Measurements from ENCODE around the gene ATP13A4. TPM values are rescaled to one million over a fixed set of nuclear protein-coding genes. Genes with fewer than 3 reads are reported as not detected.

ATP13A4 gene
- total and polyA plus RNA-seq, 8 donors: 0.46 to 42.6 (median 17.0) TPM

DNA sequence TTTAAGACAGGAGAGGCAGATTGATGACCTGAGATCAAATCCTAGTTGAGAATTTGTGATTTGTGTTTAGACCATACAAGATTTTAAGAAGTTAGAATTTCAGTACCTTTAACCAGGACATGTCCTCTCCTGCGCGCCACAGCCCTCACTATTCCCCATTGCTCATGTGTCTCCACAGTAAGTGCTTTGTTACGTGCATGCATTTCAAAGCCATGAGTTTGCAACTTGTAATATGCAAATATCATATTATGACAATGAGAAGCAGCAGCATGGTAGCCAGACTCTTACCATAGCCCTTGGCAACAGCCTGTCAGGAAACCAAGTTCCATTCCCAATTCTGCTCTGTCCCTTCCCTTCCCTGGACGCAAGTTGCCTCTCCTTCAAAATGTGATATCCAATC, 102.8 kb downstream of the ATP13A4 start:
- no peak for DNase-seq
- Histone ChIP-seq H3K27ac (no peak overlapping the region), H3K4me1 (no peaks in the 10 kb centered on the region), H3K36me3 (peaks cover 0 to 24% (median 10%) of the 10 kb centered on the region in 4 donors), H3K4me3 (no peak overlapping the region), H3K9me3 (no peaks in the 10 kb centered on the region), H3K27me3 (no peaks in the 10 kb centered on the region)
- TF ChIP-seq POLR2AphosphoS5 (IDR thresholded peaks at IDR 0.05) (no peak), CTCF (IDR thresholded peaks at IDR 0.05) (no peak), POLR2A (IDR thresholded peaks at IDR 0.05) (no peak), EP300 (IDR thresholded peaks at IDR 0.05) (no peak)
- intact Hi-C loops (cut with DNase I; ENCODE audit: low total_unique reads): loop anchor here (10.0 kb wide), 1 partner anchor 113 kb away; no protein-coding TSS in a partner anchor
- WGBS, 5 donors: 89 to 95% (median 93%) methylated on average over 4 of the region's 4 CpGs

- 68 to 79% (median 76%) methylated on average over 5 of the region's 5 CpGs for WGBS, 5 donors
- DNase-seq: no peak
- Histone ChIP-seq H3K27me3 (no peaks in the 10 kb centered on the region), H3K36me3 (peaks cover 0 to 26% (median 8%) of the 10 kb centered on the region in 4 donors), H3K4me1 (no peaks in the 10 kb centered on the region), H3K4me3 (no peak overlapping the region), H3K27ac (no peak overlapping the region), H3K9me3 (no peaks in the 10 kb centered on the region)
- intact Hi-C loops (cut with DNase I; ENCODE audit: low total_unique reads): no loop called here
- no peak for TF ChIP-seq POLR2A (IDR thresholded peaks at IDR 0.05)
Observed at GRCh38 chr3:193446965-193447602, 107.6 kb downstream of the ATP13A4 start.

DNA sequence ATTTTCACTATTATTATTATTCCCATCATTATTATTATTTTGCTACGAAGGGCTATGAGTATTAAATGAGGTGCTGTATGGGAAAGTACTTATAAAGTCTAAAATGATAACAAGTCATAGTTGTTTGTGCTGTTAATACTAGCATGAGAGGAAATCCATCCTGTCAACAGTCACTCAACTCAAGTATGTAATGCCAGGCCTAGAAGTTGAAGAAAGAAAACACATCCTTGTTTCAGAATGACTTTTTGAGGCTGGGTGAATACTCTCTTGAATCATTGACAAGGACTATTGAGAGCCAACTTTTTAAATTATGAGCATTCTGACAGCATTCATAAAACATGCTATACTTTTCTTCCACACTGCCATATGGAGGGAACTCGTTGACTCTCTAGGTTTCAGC, 115.3 kb downstream of the ATP13A4 start:
- WGBS, 5 donors: 83 to 91% (median 87%) methylated on average over 2 of the region's 2 CpGs
- H3K27me3 ChIP-seq: no peaks in the 10 kb centered on the region

GRCh38 chr3:193418576-193419373, 135.9 kb downstream of the ATP13A4 start:
- Histone ChIP-seq H3K36me3 (peaks cover 0 to 41% (median 27%) of the 10 kb centered on the region in 4 donors), H3K27me3 (no peaks in the 10 kb centered on the region), H3K4me1 (no peaks in the 10 kb centered on the region), H3K27ac (no peak overlapping the region), H3K4me3 (no peak overlapping the region), H3K9me3 (peaks cover 0 to 54% (median 19%) of the 10 kb centered on the region in 4 donors)
- no peak for TF ChIP-seq CTCF (IDR thresholded peaks at IDR 0.05)
- TF ChIP-seq POLR2A (IDR thresholded peaks at IDR 0.05): no peak
- TF ChIP-seq EP300 (IDR thresholded peaks at IDR 0.05): no peak
- TF ChIP-seq POLR2AphosphoS5 (IDR thresholded peaks at IDR 0.05): no peak
- WGBS, 5 donors: 87 to 96% (median 92%) methylated on average over 4 of the region's 4 CpGs
- intact Hi-C loops (cut with DNase I; ENCODE audit: low total_unique reads): no loop called here
- DNase-seq: no peak

More for the DNA sequence above, 115.3 kb downstream of the ATP13A4 start:
- DNase-seq: no peak
- Histone ChIP-seq H3K4me1 (no peaks in the 10 kb centered on the region), H3K4me3 (no peak overlapping the region), H3K27ac (no peak overlapping the region), H3K36me3 (peaks cover 0 to 37% (median 27%) of the 10 kb centered on the region in 4 donors), H3K9me3 (no peaks in the 10 kb centered on the region)
- intact Hi-C loops (cut with DNase I; ENCODE audit: low total_unique reads): no loop called here
- TF ChIP-seq POLR2AphosphoS5 (IDR thresholded peaks at IDR 0.05) (no peak), EP300 (IDR thresholded peaks at IDR 0.05) (no peak), CTCF (IDR thresholded peaks at IDR 0.05) (no peak), POLR2A (IDR thresholded peaks at IDR 0.05) (no peak)
